ENCODE results near the gene CYB5B.
A peak's percentile ranks its signal among the peaks of the same experiment; 100 is the strongest.

CYB5B gene

DNA sequence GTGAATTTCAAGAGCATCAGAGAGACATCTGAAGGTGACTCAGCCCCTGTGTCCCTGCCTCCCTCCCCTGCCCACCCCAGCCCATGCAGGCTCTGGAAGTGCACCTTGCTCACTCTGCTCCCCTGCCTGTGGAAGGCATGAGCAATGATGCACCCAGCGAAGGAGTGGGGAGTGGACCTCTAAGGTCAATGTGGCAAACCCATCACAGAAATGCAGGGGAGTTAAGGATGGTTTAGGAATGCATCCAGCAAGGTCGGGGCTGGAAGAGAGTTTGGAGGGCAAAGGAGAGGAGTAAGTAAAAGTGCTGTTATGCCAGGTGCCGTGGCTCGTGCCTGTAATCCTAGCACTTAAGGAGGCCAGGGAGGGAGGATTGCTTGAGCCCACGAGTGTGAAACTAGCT, 61.9 kb downstream of the CYB5B start:
- no peak for DNase-seq (ENCODE audit: low read depth)

DNA sequence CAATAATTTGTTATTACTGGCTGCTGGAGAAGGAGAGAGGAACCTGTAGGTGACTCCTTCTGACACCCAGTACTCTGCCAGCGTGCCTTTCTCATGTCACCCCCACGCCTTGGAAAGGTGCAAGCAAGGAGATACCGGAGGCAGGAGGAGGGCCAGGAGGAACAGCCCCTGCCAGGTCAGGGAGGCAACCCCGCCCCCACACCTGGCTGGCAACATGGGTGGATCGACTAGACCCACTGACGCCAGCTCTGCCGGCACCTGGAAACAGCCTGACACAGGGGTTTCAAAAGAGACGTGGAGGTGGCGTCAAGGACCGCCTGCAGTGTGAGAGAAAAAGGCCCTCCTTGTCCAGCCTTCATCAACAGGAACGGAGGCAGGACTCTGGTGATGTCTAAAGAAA, 62.3 kb downstream of the CYB5B start:
- no peak for DNase-seq (ENCODE audit: low read depth)

GRCh38 chr16:69490707-69491324, 66.4 kb downstream of the CYB5B start:
- peak; percentile 52 for DNase-seq (ENCODE audit: low read depth)

DNA sequence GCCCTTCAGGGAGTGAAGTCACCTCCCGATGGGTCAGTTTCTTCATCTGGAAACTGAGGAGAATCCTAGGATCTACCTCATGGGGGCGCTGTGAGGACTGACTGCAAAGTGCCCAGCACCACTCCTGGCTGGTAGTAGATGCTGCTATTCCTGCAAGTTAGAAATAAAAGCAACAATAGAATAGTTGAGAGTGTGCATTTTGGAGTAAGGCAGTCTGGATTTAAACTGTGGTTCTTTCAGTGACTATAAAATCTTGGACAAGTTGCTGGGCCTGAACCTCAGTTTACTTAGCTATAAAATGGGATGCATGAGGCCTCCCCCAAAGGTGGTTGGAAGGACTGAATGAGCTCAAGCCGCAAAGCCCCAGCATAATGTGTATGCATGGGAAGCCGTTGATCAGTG, 70.6 kb downstream of the CYB5B start:
- no peak for DNase-seq (ENCODE audit: low read depth)

GRCh38 chr16:69495821-69496220, 71.4 kb downstream of the CYB5B start:
- DNase-seq (ENCODE audit: low read depth), result no peak

DNA sequence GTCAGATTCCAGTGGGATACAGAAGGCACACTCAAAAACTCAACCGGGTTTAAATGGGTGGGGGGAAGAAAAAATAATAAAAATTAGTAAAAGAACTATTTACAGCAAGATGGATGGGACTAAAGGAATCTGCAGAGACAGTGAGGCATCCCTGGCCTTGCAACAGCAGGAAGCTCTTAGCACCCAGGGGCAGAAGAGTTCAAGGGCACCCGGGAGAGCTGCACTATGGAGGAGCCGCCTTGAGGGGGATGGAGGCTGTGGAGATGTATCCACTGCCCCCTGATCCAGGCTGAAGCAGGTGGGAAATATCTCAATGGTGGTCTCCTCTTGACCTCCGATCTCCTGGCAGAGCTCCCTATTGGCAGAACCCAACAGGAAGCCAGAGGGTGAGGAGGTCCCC, 72.0 kb downstream of the CYB5B start:
- DNase-seq (ENCODE audit: low read depth), result no peak

DNA sequence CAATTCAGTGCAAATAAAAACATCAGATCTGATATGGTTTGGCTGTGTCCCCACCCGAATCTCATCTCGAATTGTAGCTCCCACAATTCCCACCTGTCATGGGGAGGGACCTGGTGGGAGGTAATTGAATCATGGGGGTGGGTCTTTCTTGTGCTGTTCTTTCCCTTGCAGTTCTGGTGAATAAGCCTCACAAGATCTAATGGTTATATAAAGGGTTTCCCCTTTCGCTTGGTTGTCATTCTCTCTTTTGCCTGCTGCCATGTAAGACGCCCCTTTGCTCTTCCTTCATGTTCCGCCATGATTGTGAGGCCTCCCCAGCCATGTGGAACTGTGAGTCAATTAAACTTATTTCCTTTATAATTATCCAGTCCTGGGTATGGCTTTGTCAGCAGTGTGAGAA, 72.5 kb downstream of the CYB5B start:
- DNase-seq (ENCODE audit: low read depth), result no peak

- no peak for DNase-seq (ENCODE audit: low read depth)
These were observed 73.6 kb downstream of the CYB5B start for GRCh38 chr16:69497876-69498596.

DNA sequence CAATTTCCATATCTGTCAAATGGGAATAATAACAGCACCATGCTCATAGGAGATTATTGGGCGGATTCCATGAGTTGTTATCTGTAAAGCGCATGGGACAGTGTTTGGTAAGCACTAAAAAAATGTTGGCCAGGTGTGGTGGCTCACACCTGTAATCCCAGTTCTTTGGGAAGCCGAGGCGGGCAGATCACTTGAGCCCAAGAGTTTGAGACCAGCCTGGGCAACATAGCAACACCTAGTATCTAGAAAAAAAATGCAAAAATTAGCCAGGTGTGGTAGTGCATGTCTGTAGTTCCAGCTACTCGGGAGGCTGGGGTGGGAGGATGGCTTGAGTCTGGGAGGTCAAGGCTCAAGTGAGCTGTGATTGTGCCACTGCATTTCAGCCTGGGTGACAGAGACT, 74.5 kb downstream of the CYB5B start:
- DNase-seq (ENCODE audit: low read depth), result no peak

DNA sequence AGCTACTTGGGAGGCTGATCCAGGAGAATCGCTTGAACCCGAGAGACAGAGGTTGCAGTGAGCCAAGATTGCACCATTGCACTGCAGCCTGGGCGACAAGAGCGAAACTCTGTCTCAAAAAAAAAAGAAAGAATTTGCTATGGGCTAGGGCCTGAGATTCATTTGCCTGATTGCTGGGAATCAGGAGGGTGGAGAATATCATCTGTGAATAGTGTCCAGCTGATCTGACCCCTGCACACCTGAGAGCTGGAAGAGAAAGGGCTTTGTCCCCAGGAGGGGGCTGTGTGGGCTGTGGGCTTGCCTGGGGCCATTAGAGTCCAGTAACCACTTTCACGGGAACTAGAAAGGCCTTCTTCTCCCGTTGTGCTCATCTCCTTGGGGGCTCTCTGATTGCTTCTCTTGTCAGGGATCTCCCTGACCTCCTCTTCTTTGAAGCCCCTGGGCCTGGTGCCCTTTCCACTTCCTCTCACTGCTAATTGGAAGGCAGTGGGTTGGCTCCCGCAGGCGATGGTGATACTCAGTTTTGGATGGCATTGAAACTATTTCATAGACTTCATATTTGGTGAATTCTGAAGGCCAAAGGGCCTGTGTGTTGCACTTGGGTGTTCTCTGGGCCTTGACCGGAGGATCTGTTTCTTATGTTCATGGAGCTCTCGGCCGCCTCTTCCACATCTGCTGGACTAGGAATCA, 75.3 kb downstream of the CYB5B start:
- DNase-seq (ENCODE audit: low read depth), result no peak

GRCh38 chr16:69500496-69500895, 76.1 kb downstream of the CYB5B start:
- DNase-seq (ENCODE audit: low read depth), result no peak

DNA sequence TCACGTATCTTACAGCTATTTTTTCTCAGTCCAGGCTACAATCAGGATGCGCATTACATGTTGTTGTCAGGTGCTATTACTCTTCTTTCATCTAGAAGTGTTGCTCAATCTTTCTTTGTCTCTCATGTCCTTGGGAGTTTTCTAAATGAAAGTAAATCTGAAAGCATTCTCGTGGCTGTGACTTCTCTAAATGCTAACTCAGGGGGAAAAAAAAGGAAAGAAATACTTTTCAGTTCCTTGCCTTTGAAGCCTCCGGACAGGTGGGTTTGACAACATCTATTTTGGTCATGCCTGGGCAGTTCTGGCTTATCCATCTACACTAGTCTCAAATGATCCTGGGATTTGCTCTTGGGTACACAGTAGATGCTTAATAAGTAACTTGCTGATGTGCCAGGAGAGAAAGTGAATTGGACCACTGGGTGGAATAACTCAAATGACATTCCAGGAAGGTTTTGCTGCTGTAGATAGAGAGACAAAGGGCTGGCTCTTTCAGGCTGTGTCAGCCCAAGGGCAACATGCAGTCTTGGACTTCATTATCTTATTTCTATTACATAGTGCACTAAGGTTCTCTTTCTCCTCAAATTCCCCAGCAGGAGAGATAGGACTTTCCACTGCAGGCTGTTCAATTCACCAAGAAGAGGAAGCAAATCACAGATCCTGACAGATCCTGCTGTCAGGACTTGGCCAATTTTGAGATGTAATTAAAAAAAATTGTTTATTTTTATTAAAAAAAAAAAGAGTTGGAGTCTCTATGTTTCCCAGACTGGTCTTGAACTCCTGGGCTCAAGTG, 77.7 kb downstream of the CYB5B start:
- no peak for DNase-seq (ENCODE audit: low read depth)

DNA sequence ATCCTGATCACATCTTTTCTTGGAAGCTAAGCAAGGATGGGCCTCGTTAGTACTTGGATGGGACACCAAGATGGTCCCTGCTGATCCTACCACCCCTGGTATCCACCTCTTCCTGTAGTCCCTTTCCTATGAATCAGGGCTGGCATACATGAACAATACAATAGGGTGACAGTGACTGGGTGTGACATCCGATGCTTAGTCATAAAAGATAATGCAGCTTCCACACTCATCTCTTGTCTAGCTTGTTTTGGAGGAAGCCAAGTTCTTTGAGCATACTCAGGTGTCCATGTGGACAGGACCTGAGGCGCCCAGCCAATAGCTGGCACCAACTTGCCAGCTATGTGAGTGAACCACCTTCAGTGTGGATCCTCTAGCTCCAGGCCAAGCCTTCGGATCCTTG, 78.8 kb downstream of the CYB5B start:
- DNase-seq (ENCODE audit: low read depth), result no peak

DNA sequence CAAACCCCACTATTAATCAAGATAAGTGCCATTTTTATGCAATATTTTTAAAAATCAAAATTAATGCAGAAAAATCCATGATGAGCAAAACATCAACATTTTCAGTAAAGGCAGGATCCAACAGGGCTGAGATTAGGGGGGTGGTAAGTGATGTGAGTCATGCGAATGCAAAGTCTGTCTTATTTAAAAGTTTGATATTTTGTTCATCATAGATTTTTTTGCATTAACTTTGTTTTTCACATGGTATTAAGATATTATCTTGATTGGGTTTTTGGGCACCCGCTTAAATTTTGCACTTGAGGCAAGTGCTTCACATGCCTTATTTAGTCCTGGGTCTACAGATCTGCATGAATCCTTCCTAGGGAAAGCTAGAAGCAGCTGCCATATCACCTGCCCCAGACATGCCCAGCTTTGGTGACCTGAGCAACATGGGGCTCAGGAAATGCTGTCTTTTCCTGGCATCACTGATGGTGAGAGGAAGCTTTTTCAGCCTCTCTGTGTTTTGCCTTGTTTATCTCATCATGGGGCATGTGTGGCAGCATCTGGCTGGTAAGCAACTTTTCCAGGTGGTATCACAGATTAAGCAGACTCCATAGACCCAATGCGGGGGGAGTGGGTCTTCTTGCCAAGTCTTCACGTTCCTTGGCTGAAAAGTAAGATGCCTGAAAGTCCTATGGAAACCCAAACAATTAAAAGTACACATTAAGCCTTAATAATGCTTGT, 83.8 kb downstream of the CYB5B start:
- no peak for DNase-seq (ENCODE audit: low read depth)

- DNase-seq (ENCODE audit: low read depth), result no peak
These were observed 84.7 kb downstream of the CYB5B start for GRCh38 chr16:69509125-69509524.

GRCh38 chr16:69511651-69512050, 87.2 kb downstream of the CYB5B start:
- DNase-seq (ENCODE audit: low read depth), result no peak

DNA sequence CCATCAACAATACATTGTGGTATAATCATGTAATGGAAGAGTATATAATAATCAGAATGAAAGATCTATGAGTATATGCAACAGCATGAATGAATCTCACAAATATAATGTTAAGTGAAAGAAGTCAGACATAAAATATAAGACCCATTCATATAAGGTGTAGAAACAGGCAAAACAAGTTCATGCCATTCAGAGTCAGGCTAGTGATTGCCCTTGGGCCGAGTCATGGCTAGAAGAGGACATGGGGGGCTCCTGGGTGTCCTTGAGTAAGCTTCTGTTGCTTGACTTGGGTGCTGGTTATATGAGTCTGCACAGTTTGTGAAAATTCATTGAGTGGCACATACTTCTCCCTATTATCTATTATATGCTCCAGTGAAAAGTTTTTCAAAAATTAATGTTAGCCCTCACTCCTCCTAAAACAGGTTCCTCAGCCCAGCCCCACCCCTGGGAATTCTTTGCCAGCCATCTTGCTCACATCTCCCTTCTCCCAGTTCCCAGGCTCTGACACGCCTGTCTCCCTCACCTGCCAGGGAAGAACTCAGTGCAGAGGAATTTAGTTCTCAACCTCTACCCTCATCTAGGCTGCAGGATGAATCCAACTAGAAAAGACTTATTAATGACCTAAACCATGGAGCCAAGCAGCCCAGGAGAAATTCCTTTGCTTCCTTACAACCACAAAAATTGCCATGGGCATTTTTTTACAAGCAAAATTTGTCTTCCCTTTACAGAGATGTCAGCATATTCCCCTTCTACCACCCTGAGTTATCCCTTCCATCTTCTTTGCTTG, 89.0 kb downstream of the CYB5B start:
- no peak for DNase-seq (ENCODE audit: low read depth)

- no peak for DNase-seq (ENCODE audit: low read depth)
These were observed 89.9 kb downstream of the CYB5B start for GRCh38 chr16:69514356-69514755.
